ENCODE data around the gene TLCD1. TPM values are rescaled to one million over a fixed set of nuclear protein-coding genes. Genes with fewer than 3 reads are reported as not detected.
A peak's percentile ranks its signal among the peaks of the same experiment; 100 is the strongest.

TLCD1 gene
- total and polyA plus RNA-seq, 7 experiments from 2014 or later = 0.69 to 3.0 (median 0.79) TPM; not detected in 4

DNA sequence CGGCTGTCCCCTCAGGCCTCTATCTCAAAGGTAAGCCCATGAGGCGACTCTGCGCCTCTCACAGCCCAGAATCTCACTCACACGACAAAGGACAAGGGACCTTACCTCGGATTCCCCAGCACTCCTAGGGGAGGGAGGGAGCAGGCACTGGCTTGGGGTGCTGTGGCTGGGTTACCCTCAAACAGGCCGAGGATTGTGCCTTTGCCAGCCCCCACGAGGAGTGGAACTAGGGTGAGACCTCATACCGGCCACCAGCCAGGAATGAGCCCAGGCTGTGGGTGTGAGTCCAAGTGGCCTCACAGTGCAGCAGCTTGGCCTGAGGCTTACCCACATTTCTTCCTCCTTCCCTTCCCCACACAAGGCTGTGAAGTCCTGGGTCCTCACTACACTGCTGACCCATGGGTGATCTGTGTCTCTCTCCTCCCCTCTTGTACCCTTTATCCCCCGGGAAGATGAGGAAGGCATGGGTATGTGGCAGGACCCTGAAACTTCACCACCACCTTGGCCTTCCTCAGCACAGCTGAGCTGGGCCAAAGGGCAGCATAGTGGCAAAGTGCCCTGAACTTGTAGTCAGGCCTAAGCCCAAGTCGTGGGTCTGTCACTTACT lies 20.2 kb downstream of the TLCD1 start:
- Mint-ChIP-seq H3K27me3 (no peaks in the 10 kb centered on the region), H3K27ac (peak overlapping the region in 3 of 9 donors; percentile 48 to 72 (median 55)), H3K36me3 (peaks cover 7 to 19% (median 12%) of the 10 kb centered on the region in 5 donors), H3K4me1 (peaks cover 5 to 12% (median 8%) of the 10 kb centered on the region in 7 donors), H3K9me3 (no peaks in the 10 kb centered on the region), H3K4me3 (no peak overlapping the region)
- DNase-seq = no peak
- peak; percentile 14 for ATAC-seq
- no peaks in the 10 kb centered on the region for H3K27me3 ChIP-seq (ENCODE audit: control insufficient read depth in 2 of 2, insufficient read depth in 2 of 2, low read length in 2 of 2)
- no peaks in the 10 kb centered on the region for H3K9me3 ChIP-seq (ENCODE audit: control insufficient read depth in 2 of 3, low read length in 3 of 3)
- H3K4me3 ChIP-seq (ENCODE audit: low read length) = no peak overlapping the region
- ChIA-PET CTCF (interaction anchor here (1.6 kb wide), 1 partner anchor 58 kb away, joined by 4 read pairs; no protein-coding TSS in a partner anchor), POLR2A (interaction anchor here (2.3 kb wide), 1 partner anchor 15 kb away, joined by 8 read pairs; the partner anchor contains the start of gene RPL23A)
- peaks cover 0 to 45% (median 0%) of the 10 kb centered on the region in 3 experiments for H3K36me3 ChIP-seq (ENCODE audit: control insufficient read depth in 2 of 3, insufficient read depth in 3 of 3, low read length in 3 of 3)
- H3K27ac ChIP-seq (ENCODE audit: low read depth, low read length) = no peak overlapping the region
- intact Hi-C loops (cut with micrococcal nuclease) = no loop called here
- no peaks in the 10 kb centered on the region for H3K4me1 ChIP-seq (ENCODE audit: control insufficient read depth in 2 of 2, insufficient read depth in 2 of 2, low read length in 2 of 2)

DNA sequence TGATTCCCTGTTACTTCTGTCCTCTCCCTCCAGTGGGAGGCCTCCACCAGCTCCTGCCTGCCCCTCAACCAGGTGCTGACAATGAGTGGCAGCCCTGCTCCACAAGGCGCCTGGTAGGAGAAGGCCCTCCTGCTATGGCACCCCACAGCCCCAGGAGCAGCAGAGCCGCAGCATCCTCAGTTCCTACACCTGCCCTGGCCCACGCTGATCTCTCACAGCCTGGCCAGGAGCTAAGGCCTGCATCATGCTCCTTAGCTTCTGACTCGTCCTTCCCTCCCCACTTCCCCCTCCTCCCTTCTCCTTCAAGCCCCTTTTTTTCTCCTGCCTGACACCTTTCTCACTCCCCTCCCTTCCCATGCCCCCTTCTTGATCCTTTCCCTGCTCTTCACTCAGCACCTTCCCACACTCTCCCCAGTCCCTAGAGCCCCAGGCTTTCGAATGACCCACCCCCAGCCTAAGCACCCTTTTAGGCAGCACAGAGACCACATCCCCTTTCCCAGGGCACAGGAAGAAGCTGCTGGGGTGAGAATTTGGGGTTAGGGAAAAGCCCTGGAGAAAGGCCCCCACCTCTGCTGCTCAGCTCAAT lies 20.9 kb downstream of the TLCD1 start:
- no peaks in the 10 kb centered on the region for H3K27me3 ChIP-seq (ENCODE audit: control insufficient read depth in 2 of 2, insufficient read depth in 2 of 2, low read length in 2 of 2)
- no peak overlapping the region for H3K4me3 Mint-ChIP-seq
- POLR2A ChIA-PET = interaction anchor here (2.3 kb wide), 1 partner anchor 15 kb away, joined by 8 read pairs; the partner anchor contains the start of gene RPL23A
- no peak overlapping the region for H3K4me3 ChIP-seq (ENCODE audit: low read length)
- H3K4me1 ChIP-seq (ENCODE audit: control insufficient read depth in 2 of 2, insufficient read depth in 2 of 2, low read length in 2 of 2) = no peaks in the 10 kb centered on the region
- no peak for ATAC-seq
- no peaks in the 10 kb centered on the region for H3K9me3 ChIP-seq (ENCODE audit: control insufficient read depth in 2 of 3, low read length in 3 of 3)
- DNase-seq = no peak
- no peaks in the 10 kb centered on the region for H3K9me3 Mint-ChIP-seq
- intact Hi-C loops (cut with micrococcal nuclease) = no loop called here
- no peaks in the 10 kb centered on the region for H3K27me3 Mint-ChIP-seq
- peak overlapping the region; percentile 8 for H3K27ac ChIP-seq (ENCODE audit: low read depth, low read length)
- CTCF ChIA-PET = interaction anchor here (1.6 kb wide), 1 partner anchor 58 kb away, joined by 4 read pairs; no protein-coding TSS in a partner anchor
- peak overlapping the region in 4 of 9 donors; percentile 29 to 75 (median 64) for H3K27ac Mint-ChIP-seq
- H3K36me3 ChIP-seq (ENCODE audit: control insufficient read depth in 2 of 3, insufficient read depth in 3 of 3, low read length in 3 of 3) = peaks cover 0 to 51% (median 0%) of the 10 kb centered on the region in 3 experiments
- peaks cover 8 to 22% (median 13%) of the 10 kb centered on the region in 5 donors for H3K36me3 Mint-ChIP-seq
- H3K4me1 Mint-ChIP-seq = peaks cover 0 to 7% (median 4%) of the 10 kb centered on the region in 7 donors

DNA sequence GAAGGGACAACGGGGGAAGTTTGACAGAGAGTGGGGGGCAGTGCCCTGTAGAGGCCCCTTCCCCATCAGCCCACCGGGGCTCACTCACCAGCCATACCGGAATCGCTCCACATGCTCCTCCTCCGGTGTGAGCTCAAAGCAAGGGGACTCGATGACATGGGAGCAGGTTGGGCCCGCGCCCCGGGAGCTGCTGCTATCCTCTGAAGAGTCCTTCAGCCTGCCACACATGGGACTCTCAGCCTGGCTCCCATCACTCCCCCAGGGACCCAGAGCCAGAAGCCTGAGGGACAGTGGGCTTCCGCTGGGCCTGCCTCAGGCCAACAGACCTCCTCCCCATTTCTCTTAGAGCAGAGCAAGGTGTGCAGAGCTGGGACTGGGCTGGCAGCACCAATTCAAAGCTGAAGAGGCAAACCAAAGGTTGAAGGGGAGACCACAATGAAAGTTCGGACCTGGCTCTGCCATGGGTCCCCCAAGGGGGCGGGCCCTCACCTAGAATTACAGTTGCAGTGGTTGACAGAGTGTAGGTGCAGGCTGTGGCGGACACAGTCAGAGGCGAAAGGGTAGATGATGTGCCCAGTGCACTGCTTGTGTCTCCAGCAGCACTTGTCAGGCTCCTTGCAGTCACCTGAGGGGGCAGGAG lies 21.7 kb downstream of the TLCD1 start:
- POLR2A ChIA-PET = interaction anchor here (0.6 to 2.3 kb wide), 2 partner anchors 16 to 43 kb away, joined by 3 to 8 read pairs; partner anchors contain the start of gene RPL23A
- peaks cover 0 to 7% (median 4%) of the 10 kb centered on the region in 7 donors for H3K4me1 Mint-ChIP-seq
- H3K27ac Mint-ChIP-seq = peak overlapping the region in 1 of 9 donors; percentile 60
- no peaks in the 10 kb centered on the region for H3K27me3 Mint-ChIP-seq
- peaks cover 9 to 24% (median 18%) of the 10 kb centered on the region in 5 donors for H3K36me3 Mint-ChIP-seq
- H3K9me3 Mint-ChIP-seq = no peaks in the 10 kb centered on the region
- Histone ChIP-seq H3K27me3 (ENCODE audit: control insufficient read depth in 2 of 2, insufficient read depth in 2 of 2, low read length in 2 of 2) (no peaks in the 10 kb centered on the region), H3K4me1 (ENCODE audit: control insufficient read depth in 2 of 2, insufficient read depth in 2 of 2, low read length in 2 of 2) (no peaks in the 10 kb centered on the region), H3K27ac (ENCODE audit: low read depth, low read length) (no peak overlapping the region), H3K4me3 (ENCODE audit: low read length) (no peak overlapping the region), H3K9me3 (ENCODE audit: control insufficient read depth in 2 of 3, low read length in 3 of 3) (no peaks in the 10 kb centered on the region), H3K36me3 (ENCODE audit: control insufficient read depth in 2 of 3, insufficient read depth in 3 of 3, low read length in 3 of 3) (peaks cover 3 to 60% (median 6%) of the 10 kb centered on the region in 3 experiments)
- no peak overlapping the region for H3K4me3 Mint-ChIP-seq
- intact Hi-C loops (cut with micrococcal nuclease) = no loop called here
- ATAC-seq (no peak), DNase-seq (no peak)
- CTCF ChIA-PET = no interaction called here

DNA sequence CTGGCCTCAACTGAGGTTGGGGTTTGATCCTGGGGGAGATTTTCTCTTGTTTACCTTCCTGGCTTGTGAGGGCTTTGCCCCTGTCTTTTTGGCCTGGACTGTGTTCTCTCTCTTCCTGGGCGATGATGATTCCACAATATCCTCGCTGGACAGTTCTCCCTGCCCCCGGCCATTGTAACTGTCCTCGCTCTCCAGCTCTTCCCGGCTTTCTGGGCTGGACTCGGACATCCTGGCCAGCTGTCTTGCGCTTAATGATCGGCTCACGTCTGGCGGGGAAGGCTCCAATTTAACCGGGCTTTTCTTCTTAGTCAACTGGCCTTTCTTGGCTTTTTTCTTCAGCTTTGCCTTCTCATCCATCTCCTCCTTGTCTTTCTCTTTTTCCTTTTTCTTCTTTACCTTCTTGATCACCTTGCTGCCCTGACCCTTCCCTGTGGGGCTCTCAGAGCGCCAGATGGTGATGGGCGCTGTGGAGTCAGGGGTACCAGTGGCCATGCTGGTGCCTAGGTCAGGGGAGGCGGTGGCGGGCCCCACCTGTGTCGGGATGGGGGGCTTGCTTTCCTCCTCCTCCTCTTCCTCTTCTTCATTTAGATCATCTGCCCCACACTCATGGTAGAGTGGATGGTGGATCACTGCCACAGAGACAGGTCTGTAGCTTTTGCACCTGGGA lies 22.3 kb downstream of the TLCD1 start:
- peaks cover 0 to 7% (median 4%) of the 10 kb centered on the region in 7 donors for H3K4me1 Mint-ChIP-seq
- Histone ChIP-seq H3K4me1 (ENCODE audit: control insufficient read depth in 2 of 2, insufficient read depth in 2 of 2, low read length in 2 of 2) (no peaks in the 10 kb centered on the region), H3K9me3 (ENCODE audit: control insufficient read depth in 2 of 3, low read length in 3 of 3) (no peaks in the 10 kb centered on the region), H3K36me3 (ENCODE audit: control insufficient read depth in 2 of 3, insufficient read depth in 3 of 3, low read length in 3 of 3) (peaks cover 7 to 66% (median 10%) of the 10 kb centered on the region in 3 experiments), H3K27ac (ENCODE audit: low read depth, low read length) (no peak overlapping the region), H3K27me3 (ENCODE audit: control insufficient read depth in 2 of 2, insufficient read depth in 2 of 2, low read length in 2 of 2) (no peaks in the 10 kb centered on the region), H3K4me3 (ENCODE audit: low read length) (no peak overlapping the region)
- peak overlapping the region in 2 of 9 donors; percentile 42 to 60 for H3K27ac Mint-ChIP-seq
- CTCF ChIA-PET = no interaction called here
- H3K36me3 Mint-ChIP-seq = peaks cover 9 to 25% (median 19%) of the 10 kb centered on the region in 5 donors
- H3K9me3 Mint-ChIP-seq = no peaks in the 10 kb centered on the region
- intact Hi-C loops (cut with micrococcal nuclease) = no loop called here
- no peak overlapping the region for H3K4me3 Mint-ChIP-seq
- no peaks in the 10 kb centered on the region for H3K27me3 Mint-ChIP-seq
- ATAC-seq (no peak), DNase-seq (no peak)
- POLR2A ChIA-PET = interaction anchor here (0.6 kb wide), 1 partner anchor 43 kb away, joined by 3 read pairs; no protein-coding TSS in a partner anchor

DNA sequence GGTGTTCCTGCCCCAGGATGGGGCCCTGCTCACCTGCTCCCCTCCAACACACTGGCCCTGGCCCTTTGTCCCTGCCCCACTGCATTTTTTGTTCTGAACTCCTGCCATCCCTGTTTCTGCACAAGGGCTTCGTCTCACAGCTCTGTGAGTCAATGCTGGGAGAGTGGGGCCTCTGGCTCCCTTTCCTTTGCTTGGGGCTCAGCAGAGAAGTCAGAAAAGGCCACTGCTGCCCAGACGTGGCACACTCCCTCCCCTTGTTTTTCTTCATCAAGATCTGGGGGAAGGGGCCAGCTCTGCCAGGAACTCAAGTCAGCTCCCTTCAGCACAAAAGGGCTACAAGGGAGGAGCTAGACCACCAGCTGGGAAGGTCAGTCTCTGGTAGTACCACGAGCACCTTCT lies 23.3 kb downstream of the TLCD1 start:
- no peak for ATAC-seq
- DNase-seq = no peak
- Histone ChIP-seq H3K27ac (ENCODE audit: low read depth, low read length) (no peak overlapping the region), H3K9me3 (ENCODE audit: control insufficient read depth in 2 of 3, low read length in 3 of 3) (no peaks in the 10 kb centered on the region), H3K4me3 (ENCODE audit: low read length) (no peak overlapping the region), H3K27me3 (ENCODE audit: control insufficient read depth in 2 of 2, insufficient read depth in 2 of 2, low read length in 2 of 2) (no peaks in the 10 kb centered on the region), H3K4me1 (ENCODE audit: control insufficient read depth in 2 of 2, insufficient read depth in 2 of 2, low read length in 2 of 2) (no peaks in the 10 kb centered on the region), H3K36me3 (ENCODE audit: control insufficient read depth in 2 of 3, insufficient read depth in 3 of 3, low read length in 3 of 3) (peaks cover 10 to 75% (median 13%) of the 10 kb centered on the region in 3 experiments)
- Mint-ChIP-seq H3K4me3 (no peak overlapping the region), H3K4me1 (peaks cover 0 to 7% (median 0%) of the 10 kb centered on the region in 7 donors), H3K36me3 (peaks cover 15 to 32% (median 19%) of the 10 kb centered on the region in 5 donors), H3K27ac (no peak overlapping the region), H3K27me3 (no peaks in the 10 kb centered on the region), H3K9me3 (no peaks in the 10 kb centered on the region)
- POLR2A ChIA-PET = no interaction called here
- CTCF ChIA-PET = interaction anchor here (1.0 kb wide), 1 partner anchor 591 kb away, joined by 4 read pairs; the partner anchor contains the start of gene NUFIP2
- intact Hi-C loops (cut with micrococcal nuclease) = no loop called here

DNA sequence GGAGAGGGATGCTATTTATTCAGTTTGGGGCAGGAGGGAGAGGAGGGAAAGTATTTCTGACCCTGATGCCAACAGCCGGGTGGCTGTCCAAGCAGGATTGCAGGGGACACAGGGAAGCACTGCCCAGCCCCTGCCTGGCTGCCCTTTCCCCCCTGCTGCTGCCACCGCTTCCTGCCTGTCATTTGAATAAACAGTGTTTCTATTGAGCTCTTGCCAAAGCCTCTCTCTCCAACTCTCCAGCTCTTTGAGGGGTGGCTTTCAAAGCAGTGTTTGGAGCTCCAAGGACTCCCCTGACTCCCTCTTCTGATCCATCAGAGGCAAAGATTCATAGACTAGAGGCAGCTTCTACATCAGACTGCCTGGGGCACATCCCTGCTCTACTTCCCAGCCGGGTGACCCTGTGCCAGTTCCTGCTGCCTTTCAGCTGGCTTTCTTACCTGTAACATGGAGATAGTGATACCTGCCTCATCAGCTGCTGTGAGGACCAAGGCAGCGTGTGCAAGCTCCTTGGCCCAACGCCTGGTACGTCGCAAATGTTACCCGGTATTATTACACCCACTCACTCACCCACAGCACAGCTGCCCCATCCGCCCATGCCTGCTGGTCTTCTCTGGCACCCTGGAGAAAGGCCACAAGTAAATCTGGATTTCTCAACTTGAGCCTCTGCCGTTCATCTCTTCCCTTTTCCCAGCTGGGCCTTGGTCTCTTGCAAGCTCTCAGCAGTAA lies 23.8 kb downstream of the TLCD1 start:
- peak overlapping the region in 1 of 9 donors; percentile 25 for H3K27ac Mint-ChIP-seq

More for the DNA sequence above, 23.8 kb downstream of the TLCD1 start:
- Mint-ChIP-seq H3K36me3 (peaks cover 18 to 36% (median 20%) of the 10 kb centered on the region in 5 donors), H3K4me1 (peaks cover 0 to 4% (median 0%) of the 10 kb centered on the region in 7 donors), H3K9me3 (no peaks in the 10 kb centered on the region), H3K27me3 (no peaks in the 10 kb centered on the region), H3K4me3 (no peak overlapping the region)
- H3K36me3 ChIP-seq (ENCODE audit: control insufficient read depth in 2 of 3, insufficient read depth in 3 of 3, low read length in 3 of 3) = peaks cover 10 to 81% (median 15%) of the 10 kb centered on the region in 3 experiments
- intact Hi-C loops (cut with micrococcal nuclease) = no loop called here
- no peak for DNase-seq
- POLR2A ChIA-PET = no interaction called here
- no peak overlapping the region for H3K4me3 ChIP-seq (ENCODE audit: low read length)
- no peak for ATAC-seq
- no peaks in the 10 kb centered on the region for H3K27me3 ChIP-seq (ENCODE audit: control insufficient read depth in 2 of 2, insufficient read depth in 2 of 2, low read length in 2 of 2)
- H3K27ac ChIP-seq (ENCODE audit: low read depth, low read length) = no peak overlapping the region
- no peaks in the 10 kb centered on the region for H3K9me3 ChIP-seq (ENCODE audit: control insufficient read depth in 2 of 3, low read length in 3 of 3)
- CTCF ChIA-PET = interaction anchor here (1.0 kb wide), 1 partner anchor 592 kb away, joined by 4 read pairs; the partner anchor contains the start of gene NUFIP2
- H3K4me1 ChIP-seq (ENCODE audit: control insufficient read depth in 2 of 2, insufficient read depth in 2 of 2, low read length in 2 of 2) = no peaks in the 10 kb centered on the region
